ENCODE measurements around the gene TUBB6. TPM values are rescaled to one million over a fixed set of nuclear protein-coding genes. Genes with fewer than 3 reads are reported as not detected.

Gene TUBB6
- total and polyA plus RNA-seq, 2 of the 13 experiments (the other 11 are each of a cell fraction or from before 2014, with no cell fraction given), result 9.9 to 28.6 TPM

DNA sequence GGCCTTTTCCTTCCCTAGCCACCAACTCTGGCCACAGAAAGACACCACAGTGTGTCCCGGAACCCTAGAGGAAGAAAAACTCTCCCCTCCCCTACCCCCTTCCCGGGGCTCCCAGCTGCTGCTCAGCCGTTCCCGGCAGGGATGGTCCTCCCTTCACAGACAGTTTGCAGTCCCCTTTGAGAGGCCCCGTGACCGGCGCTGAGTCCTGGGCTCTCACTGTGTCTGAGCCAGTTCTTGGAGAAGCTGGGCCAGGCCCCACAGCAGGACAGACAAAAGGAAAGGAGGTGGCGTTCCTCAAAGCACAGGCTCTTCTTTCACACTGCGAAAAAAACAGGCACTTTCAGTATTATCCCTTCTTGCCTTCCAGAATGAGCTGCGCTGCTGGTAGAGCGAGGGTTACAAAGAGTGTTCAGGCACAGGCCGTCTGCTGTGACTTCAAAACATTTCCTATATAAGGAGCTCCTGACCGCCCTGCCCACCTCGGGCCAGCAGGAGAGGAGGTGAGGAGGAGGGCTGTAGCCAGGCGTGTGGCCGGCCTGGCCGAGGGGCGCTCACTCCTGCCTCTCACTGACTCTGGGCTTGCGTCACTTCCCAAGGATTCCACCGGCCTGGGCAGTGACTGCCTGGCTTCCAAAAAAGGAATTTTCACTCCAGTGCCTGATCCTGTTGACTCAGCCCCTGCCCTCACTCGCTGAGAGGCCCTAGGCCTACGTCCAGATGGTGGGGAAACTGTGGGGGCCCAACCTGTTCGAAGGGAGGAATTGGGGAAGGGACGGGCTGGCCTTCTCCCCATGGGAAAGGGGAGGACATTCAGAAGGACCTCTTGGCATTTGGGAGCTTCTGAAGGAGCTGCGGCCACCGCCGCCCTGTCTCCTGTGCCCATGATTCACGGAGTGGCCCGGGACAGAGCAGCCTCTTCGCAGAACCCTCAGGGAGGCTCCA lies 29.0 kb upstream of the TUBB6 start (continued):
- TF ChIP-seq ZNF20 (CRISPR knock-in tag; IDR thresholded peaks at IDR 0.05), result no peak
- no peak for TF ChIP-seq PITX1 (CRISPR knock-in tag; IDR thresholded peaks at IDR 0.05)
- TF ChIP-seq, protein P1, sequence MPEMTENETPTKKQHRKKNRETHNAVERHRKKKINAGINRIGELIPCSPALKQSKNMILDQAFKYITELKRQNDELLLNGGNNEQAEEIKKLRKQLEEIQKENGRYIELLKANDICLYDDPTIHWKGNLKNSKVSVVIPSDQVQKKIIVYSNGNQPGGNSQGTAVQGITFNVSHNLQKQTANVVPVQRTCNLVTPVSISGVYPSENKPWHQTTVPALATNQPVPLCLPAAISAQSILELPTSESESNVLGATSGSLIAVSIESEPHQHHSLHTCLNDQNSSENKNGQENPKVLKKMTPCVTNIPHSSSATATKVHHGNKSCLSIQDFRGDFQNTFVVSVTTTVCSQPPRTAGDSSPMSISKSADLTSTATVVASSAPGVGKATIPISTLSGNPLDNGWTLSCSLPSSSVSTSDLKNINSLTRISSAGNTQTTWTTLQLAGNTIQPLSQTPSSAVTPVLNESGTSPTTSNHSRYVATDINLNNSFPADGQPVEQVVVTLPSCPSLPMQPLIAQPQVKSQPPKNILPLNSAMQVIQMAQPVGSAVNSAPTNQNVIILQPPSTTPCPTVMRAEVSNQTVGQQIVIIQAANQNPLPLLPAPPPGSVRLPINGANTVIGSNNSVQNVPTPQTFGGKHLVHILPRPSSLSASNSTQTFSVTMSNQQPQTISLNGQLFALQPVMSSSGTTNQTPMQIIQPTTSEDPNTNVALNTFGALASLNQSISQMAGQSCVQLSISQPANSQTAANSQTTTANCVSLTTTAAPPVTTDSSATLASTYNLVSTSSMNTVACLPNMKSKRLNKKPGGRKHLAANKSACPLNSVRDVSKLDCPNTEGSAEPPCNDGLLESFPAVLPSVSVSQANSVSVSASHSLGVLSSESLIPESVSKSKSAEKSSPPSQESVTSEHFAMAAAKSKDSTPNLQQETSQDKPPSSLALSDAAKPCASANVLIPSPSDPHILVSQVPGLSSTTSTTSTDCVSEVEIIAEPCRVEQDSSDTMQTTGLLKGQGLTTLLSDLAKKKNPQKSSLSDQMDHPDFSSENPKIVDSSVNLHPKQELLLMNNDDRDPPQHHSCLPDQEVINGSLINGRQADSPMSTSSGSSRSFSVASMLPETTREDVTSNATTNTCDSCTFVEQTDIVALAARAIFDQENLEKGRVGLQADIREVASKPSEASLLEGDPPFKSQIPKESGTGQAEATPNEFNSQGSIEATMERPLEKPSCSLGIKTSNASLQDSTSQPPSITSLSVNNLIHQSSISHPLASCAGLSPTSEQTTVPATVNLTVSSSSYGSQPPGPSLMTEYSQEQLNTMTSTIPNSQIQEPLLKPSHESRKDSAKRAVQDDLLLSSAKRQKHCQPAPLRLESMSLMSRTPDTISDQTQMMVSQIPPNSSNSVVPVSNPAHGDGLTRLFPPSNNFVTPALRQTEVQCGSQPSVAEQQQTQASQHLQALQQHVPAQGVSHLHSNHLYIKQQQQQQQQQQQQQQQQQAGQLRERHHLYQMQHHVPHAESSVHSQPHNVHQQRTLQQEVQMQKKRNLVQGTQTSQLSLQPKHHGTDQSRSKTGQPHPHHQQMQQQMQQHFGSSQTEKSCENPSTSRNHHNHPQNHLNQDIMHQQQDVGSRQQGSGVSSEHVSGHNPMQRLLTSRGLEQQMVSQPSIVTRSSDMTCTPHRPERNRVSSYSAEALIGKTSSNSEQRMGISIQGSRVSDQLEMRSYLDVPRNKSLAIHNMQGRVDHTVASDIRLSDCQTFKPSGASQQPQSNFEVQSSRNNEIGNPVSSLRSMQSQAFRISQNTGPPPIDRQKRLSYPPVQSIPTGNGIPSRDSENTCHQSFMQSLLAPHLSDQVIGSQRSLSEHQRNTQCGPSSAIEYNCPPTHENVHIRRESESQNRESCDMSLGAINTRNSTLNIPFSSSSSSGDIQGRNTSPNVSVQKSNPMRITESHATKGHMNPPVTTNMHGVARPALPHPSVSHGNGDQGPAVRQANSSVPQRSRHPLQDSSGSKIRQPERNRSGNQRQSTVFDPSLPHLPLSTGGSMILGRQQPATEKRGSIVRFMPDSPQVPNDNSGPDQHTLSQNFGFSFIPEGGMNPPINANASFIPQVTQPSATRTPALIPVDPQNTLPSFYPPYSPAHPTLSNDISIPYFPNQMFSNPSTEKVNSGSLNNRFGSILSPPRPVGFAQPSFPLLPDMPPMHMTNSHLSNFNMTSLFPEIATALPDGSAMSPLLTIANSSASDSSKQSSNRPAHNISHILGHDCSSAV (CRISPR knock-in tag; IDR thresholded peaks at IDR 0.05; ENCODE audit: borderline replicate concordance), result no peak
- TF ChIP-seq TOE1 (CRISPR knock-in tag; IDR thresholded peaks at IDR 0.05), result no peak
- TF ChIP-seq, protein P2, sequence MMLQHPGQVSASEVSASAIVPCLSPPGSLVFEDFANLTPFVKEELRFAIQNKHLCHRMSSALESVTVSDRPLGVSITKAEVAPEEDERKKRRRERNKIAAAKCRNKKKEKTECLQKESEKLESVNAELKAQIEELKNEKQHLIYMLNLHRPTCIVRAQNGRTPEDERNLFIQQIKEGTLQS (CRISPR knock-in tag; IDR thresholded peaks at IDR 0.05), result peak; percentile 59
- no peak for TF ChIP-seq MIER3 (CRISPR knock-in tag; IDR thresholded peaks at IDR 0.05; ENCODE audit: borderline replicate concordance)
- peak; percentile 59; the same call in 1 of the 2 replicates for TF ChIP-seq ZNF605 (CRISPR knock-in tag; IDR thresholded peaks at IDR 0.05)
- no peak for TF ChIP-seq PAX8 (CRISPR knock-in tag; IDR thresholded peaks at IDR 0.05; ENCODE audit: borderline replicate concordance)
- TF ChIP-seq TOPORS (CRISPR knock-in tag; IDR thresholded peaks at IDR 0.05), result no peak
- TF ChIP-seq, protein P3, sequence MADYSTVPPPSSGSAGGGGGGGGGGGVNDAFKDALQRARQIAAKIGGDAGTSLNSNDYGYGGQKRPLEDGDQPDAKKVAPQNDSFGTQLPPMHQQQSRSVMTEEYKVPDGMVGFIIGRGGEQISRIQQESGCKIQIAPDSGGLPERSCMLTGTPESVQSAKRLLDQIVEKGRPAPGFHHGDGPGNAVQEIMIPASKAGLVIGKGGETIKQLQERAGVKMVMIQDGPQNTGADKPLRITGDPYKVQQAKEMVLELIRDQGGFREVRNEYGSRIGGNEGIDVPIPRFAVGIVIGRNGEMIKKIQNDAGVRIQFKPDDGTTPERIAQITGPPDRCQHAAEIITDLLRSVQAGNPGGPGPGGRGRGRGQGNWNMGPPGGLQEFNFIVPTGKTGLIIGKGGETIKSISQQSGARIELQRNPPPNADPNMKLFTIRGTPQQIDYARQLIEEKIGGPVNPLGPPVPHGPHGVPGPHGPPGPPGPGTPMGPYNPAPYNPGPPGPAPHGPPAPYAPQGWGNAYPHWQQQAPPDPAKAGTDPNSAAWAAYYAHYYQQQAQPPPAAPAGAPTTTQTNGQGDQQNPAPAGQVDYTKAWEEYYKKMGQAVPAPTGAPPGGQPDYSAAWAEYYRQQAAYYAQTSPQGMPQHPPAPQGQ (CRISPR knock-in tag; IDR thresholded peaks at IDR 0.05; ENCODE audit: borderline replicate concordance), result no peak
- no peak for TF ChIP-seq ZNF713 (CRISPR knock-in tag; IDR thresholded peaks at IDR 0.05)
- no peak for TF ChIP-seq REPIN1 (CRISPR knock-in tag; IDR thresholded peaks at IDR 0.05; ENCODE audit: borderline replicate concordance, low read depth)
- TF ChIP-seq KLF15 (CRISPR knock-in tag; IDR thresholded peaks at IDR 0.05; ENCODE audit: borderline replicate concordance), result no peak
- TF ChIP-seq SRY (CRISPR knock-in tag; IDR thresholded peaks at IDR 0.05), result peak; percentile 66; the same call in 1 of the 2 replicates
- peak; percentile 67 for TF ChIP-seq SAP130 (CRISPR knock-in tag; IDR thresholded peaks at IDR 0.05; ENCODE audit: low read depth)
- no peak for TF ChIP-seq ZNF644 (CRISPR knock-in tag; IDR thresholded peaks at IDR 0.05; ENCODE audit: low read depth)
- no peak for TF ChIP-seq JUNB (CRISPR knock-in tag; IDR thresholded peaks at IDR 0.05; ENCODE audit: borderline replicate concordance)
- no peak for TF ChIP-seq JARID2 (CRISPR knock-in tag; IDR thresholded peaks at IDR 0.05; ENCODE audit: insufficient replicate concordance)
- no peak for TF ChIP-seq ZNF224 (CRISPR knock-in tag; IDR thresholded peaks at IDR 0.05)
- TF ChIP-seq ZNF792 (CRISPR knock-in tag; IDR thresholded peaks at IDR 0.05), result peak; percentile 67; the same call in 1 of the 2 replicates

Measured in HepG2 (cell line).